AG04449 (cell line): Measurements from ENCODE around the gene ARHGAP9.
A peak's percentile ranks its signal among the peaks of the same experiment; 100 is the strongest.

Source experiments
- CTCF ChIA-PET: fragments of 350-600 bp; formaldehyde crosslinking; extraction: SDS; loops from one replicate; lab custom pipeline; 2021; ENCODE audit warnings: antibody characterized with exemption; lab: Yijun Ruan, JAX
- POLR2A ChIA-PET: fragments of 400-600, 350-600 bp; formaldehyde crosslinking; extraction: SDS; loops from one replicate; lab custom pipeline; 2020; ENCODE audit warnings: antibody characterized with exemption, inconsistent platforms; lab: Yijun Ruan, JAX
- DNase-seq: peaks from one replicate; pipeline ENCODE4 v3.0.0-alpha.2; 2010; ENCODE audit warnings: low read depth, low spot score
- H3K4me3 ChIP-seq: 2 replicates; pipeline ENCODE4 v1.5.1; 2011; ENCODE audit warnings: low read depth, mild to moderate bottlenecking, control low read depth, low read length
- TF ChIP-seq, protein P1 (sequence below): IDR thresholded peaks from one replicate; pipeline ENCODE4 v1.5.1; 2011; ENCODE audit warnings: mild to moderate bottlenecking, moderate library complexity, low read length, control low read depth, inconsistent platforms; ENCODE audit not compliant: insufficient read depth; ENCODE audit errors: missing control alignments

The ARHGAP9 gene

DNA sequence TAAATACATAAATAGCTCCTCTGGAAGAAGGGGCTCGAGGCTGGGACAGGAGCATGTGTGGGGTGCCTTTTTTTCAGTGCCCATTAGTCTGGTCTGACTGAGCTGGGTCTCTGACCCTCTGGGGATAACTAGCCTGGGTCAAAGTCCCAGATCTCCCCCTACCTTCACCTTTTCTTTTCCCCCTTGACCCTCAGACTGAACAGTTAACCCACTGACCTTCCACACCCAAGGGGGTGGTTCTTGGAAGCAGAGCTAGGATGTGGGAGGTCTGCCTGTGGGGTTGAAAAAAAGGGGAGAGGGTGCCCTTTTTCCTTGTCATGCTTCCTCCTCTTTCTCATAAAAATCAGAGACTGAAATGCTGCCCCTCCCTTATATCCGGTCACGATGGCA lies 21.0 kb downstream of the ARHGAP9 start:
- ChIA-PET POLR2A (interaction anchor here (0.5 to 1.5 kb wide), 12 partner anchors 35 to 370 kb away, joined by 3 to 10 read pairs (median 4); partner anchors contain the start of genes DDIT3 and NAB2), CTCF (interaction anchor here (0.6 to 19.6 kb wide), 50 partner anchors 11 to 298 kb away, joined by 3 to 880 read pairs (median 5); partner anchors contain the start of genes ARHGAP9, B4GALNT1, INHBC and MARS1)
- TF ChIP-seq, protein P1, sequence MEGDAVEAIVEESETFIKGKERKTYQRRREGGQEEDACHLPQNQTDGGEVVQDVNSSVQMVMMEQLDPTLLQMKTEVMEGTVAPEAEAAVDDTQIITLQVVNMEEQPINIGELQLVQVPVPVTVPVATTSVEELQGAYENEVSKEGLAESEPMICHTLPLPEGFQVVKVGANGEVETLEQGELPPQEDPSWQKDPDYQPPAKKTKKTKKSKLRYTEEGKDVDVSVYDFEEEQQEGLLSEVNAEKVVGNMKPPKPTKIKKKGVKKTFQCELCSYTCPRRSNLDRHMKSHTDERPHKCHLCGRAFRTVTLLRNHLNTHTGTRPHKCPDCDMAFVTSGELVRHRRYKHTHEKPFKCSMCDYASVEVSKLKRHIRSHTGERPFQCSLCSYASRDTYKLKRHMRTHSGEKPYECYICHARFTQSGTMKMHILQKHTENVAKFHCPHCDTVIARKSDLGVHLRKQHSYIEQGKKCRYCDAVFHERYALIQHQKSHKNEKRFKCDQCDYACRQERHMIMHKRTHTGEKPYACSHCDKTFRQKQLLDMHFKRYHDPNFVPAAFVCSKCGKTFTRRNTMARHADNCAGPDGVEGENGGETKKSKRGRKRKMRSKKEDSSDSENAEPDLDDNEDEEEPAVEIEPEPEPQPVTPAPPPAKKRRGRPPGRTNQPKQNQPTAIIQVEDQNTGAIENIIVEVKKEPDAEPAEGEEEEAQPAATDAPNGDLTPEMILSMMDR, result no peak
- peak overlapping the region; percentile 53 for H3K4me3 ChIP-seq
- no peak for DNase-seq

DNA sequence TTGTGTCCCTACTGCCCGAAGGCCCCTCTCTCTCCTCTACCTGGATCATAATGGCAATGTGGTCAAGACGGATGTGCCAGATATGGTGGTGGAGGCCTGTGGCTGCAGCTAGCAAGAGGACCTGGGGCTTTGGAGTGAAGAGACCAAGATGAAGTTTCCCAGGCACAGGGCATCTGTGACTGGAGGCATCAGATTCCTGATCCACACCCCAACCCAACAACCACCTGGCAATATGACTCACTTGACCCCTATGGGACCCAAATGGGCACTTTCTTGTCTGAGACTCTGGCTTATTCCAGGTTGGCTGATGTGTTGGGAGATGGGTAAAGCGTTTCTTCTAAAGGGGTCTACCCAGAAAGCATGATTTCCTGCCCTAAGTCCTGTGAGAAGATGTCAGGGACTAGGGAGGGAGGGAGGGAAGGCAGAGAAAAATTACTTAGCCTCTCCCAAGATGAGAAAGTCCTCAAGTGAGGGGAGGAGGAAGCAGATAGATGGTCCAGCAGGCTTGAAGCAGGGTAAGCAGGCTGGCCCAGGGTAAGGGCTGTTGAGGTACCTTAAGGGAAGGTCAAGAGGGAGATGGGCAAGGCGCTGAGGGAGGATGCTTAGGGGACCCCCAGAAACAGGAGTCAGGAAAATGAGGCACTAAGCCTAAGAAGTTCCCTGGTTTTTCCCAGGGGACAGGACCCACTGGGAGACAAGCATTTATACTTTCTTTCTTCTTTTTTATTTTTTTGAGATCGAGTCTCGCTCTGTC lies 22.8 kb downstream of the ARHGAP9 start:
- CTCF ChIA-PET, result interaction anchor here (1.0 to 19.6 kb wide), 20 partner anchors 7 to 270 kb away, joined by 3 to 880 read pairs (median 11); partner anchors contain the start of genes ARHGAP9, INHBC, MARS1 and STAC3
- peak overlapping the region; percentile 46; the same call in 1 of the 2 replicates for H3K4me3 ChIP-seq
- TF ChIP-seq, protein P1, result no peak
- DNase-seq, result no peak
- POLR2A ChIA-PET, result interaction anchor here (0.7 kb wide), 1 partner anchor 346 kb away, joined by 3 read pairs; the partner anchor contains the start of gene STAT6

DNA sequence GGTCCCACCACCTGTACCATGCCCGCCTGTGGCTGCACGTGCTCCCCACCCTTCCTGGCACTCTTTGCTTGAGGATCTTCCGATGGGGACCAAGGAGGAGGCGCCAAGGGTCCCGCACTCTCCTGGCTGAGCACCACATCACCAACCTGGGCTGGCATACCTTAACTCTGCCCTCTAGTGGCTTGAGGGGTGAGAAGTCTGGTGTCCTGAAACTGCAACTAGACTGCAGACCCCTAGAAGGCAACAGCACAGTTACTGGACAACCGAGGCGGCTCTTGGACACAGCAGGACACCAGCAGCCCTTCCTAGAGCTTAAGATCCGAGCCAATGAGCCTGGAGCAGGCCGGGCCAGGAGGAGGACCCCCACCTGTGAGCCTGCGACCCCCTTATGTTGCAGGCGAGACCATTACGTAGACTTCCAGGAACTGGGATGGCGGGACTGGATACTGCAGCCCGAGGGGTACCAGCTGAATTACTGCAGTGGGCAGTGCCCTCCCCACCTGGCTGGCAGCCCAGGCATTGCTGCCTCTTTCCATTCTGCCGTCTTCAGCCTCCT lies 23.4 kb downstream of the ARHGAP9 start:
- ChIA-PET CTCF (interaction anchor here (0.6 to 19.6 kb wide), 21 partner anchors 8 to 585 kb away, joined by 3 to 880 read pairs (median 5); partner anchors contain the start of genes B4GALNT1, INHBC and STAC3), POLR2A (no interaction called here)
- H3K4me3 ChIP-seq, result peak overlapping the region; percentile 46
- TF ChIP-seq, protein P1, result peak; percentile 76
- no peak for DNase-seq

DNA sequence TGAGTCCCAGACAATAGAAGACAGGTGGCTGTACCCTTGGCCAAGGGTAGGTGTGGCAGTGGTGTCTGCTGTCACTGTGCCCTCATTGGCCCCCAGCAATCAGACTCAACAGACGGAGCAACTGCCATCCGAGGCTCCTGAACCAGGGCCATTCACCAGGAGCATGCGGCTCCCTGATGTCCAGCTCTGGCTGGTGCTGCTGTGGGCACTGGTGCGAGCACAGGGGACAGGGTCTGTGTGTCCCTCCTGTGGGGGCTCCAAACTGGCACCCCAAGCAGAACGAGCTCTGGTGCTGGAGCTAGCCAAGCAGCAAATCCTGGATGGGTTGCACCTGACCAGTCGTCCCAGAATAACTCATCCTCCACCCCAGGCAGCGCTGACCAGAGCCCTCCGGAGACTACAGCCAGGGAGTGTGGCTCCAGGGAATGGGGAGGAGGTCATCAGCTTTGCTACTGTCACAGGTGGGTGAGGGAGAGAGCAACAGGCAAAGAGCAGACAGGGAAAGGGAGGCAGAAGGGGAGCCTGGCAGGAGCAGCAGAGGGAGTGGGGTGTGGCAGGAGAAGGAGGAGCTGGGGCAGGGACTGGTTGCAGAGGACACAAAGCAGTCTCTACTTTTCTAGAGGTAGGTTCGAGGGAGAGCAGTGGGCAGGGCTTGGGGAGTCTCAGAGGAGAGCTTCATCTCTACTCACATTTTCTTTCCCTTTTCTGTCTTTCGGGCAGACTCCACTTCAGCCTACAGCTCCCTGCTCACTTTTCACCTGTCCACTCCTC lies 24.1 kb downstream of the ARHGAP9 start:
- POLR2A ChIA-PET, result interaction anchor here (1.2 to 1.3 kb wide), 2 partner anchors 65 to 146 kb away, joined by 3 to 4 read pairs; partner anchors contain the start of gene DDIT3
- CTCF ChIA-PET, result interaction anchor here (0.6 to 19.6 kb wide), 28 partner anchors 8 to 585 kb away, joined by 3 to 880 read pairs (median 4); partner anchors contain the start of genes B4GALNT1, INHBC and STAC3
- DNase-seq, result no peak
- H3K4me3 ChIP-seq, result peak overlapping the region; percentile 46
- TF ChIP-seq, protein P1, result no peak

DNA sequence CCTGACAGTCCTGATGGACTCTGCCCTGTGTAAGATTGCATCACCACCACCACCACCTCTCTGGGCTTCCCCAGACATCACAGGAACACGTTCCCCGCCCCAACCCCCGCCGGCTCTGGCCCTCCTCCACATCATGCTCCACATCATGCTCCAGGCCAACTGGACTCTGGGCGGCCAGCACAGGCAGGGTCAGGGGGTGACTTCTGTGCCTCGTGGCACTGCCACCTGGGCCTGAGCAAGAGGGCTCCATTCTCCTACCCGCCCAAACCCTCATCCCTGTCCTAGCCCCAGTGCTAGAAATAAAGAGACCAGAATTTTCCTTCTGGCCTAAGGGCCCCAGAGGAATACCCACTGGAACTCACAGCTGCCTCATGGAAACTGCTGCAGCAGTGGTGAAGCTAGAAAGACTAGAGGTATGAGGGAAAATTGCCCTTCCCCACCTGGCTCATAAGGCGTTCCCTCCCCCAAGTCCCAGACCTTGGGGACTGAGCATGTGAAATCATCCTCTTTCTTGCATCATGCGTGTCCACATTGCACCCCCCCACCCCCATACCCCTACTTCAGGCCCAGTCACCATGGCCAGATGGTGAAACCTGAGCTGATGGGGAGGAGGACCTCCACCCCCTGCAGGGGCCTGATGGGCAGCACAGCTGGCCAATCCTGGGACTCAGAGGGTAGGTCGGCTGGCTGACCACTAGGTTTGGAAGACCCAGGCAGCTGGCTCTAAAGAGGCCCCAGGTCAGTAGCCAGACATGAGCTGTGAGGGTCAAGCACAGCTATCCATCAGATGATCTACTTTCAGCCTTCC lies 24.9 kb downstream of the ARHGAP9 start, which contains the start of gene INHBE:
Gene INHBE, plus strand, starts transcription at position 742 of the 808 bp plus-strand sequence. CDS start 230 bp downstream, outside the sequence.
- CTCF ChIA-PET, result interaction anchor here (0.6 to 19.6 kb wide), 31 partner anchors 9 to 241 kb away, joined by 3 to 880 read pairs (median 7); partner anchors contain the start of genes B4GALNT1, INHBC and STAC3
- H3K4me3 ChIP-seq, result peak within 1 kb of the TSS; percentile 46
- TF ChIP-seq, protein P1, result no peak
- POLR2A ChIA-PET, result interaction anchor here (1.2 to 1.3 kb wide), 2 partner anchors 65 to 145 kb away, joined by 3 to 4 read pairs; partner anchors contain the start of gene DDIT3
- DNase-seq, result peak; percentile 77
